ENCODE measurements around the gene DAD1.

GRCh38 chr14:22549324-22549962, 39.6 kb downstream of the DAD1 start:
- TF ChIP-seq CTCF (IDR thresholded peaks at IDR 0.05) (no peak), EZH2 (IDR thresholded peaks at IDR 0.05) (no peak)

Measured in neural progenitor cell (in vitro differentiated cells).